ENCODE results near the gene EZR.

The EZR gene

GRCh38 chr6:158850807-158851115, 31.6 kb upstream of the EZR start:
- H3K4me2 ChIP-seq (ENCODE audit: insufficient read depth, low read length): no peak overlapping the region

GRCh38 chr6:158849899-158850806, 31.0 kb upstream of the EZR start:
- Histone ChIP-seq H3K36me3 (ENCODE audit: insufficient read depth, low read length) (no peaks in the 10 kb centered on the region), H3K4me2 (ENCODE audit: insufficient read depth, low read length) (no peak overlapping the region), H3K9ac (ENCODE audit: low read depth, low read length) (no peak overlapping the region), H3K4me3 (ENCODE audit: low read depth in 1 of 2, low read length in 2 of 2) (no peak overlapping the region), H3K27me3 (ENCODE audit: insufficient read depth, low read length, poor library complexity) (no peaks in the 10 kb centered on the region), H3K27ac (ENCODE audit: low read length) (no peak overlapping the region), H4K20me1 (ENCODE audit: insufficient read depth, low read length) (no peaks in the 10 kb centered on the region), H2AFZ (ENCODE audit: low read depth, low read length) (no peak overlapping the region), H3K4me1 (ENCODE audit: insufficient read depth, low read length) (peaks cover 24% of the 10 kb centered on the region), H3K79me2 (ENCODE audit: insufficient read depth, low read length) (no peaks in the 10 kb centered on the region), H3K9me3 (ENCODE audit: insufficient read depth, low read length, severe bottlenecking) (no peaks in the 10 kb centered on the region)
- DNase-seq (no peak), ATAC-seq (ENCODE audit: insufficient read depth, low read depth) (no peak)
- TF ChIP-seq EZH2 (IDR thresholded peaks at IDR 0.05; ENCODE audit: borderline replicate concordance, low read depth, low read length, severe bottlenecking): no peak

More at GRCh38 chr6:158850807-158851115, 31.6 kb upstream of the EZR start:
- no peaks in the 10 kb centered on the region for H3K27me3 ChIP-seq (ENCODE audit: insufficient read depth, low read length, poor library complexity)
- no peaks in the 10 kb centered on the region for H3K9me3 ChIP-seq (ENCODE audit: insufficient read depth, low read length, severe bottlenecking)
- no peak overlapping the region for H2AFZ ChIP-seq (ENCODE audit: low read depth, low read length)
- H3K4me3 ChIP-seq (ENCODE audit: low read depth in 1 of 2, low read length in 2 of 2): no peak overlapping the region
- DNase-seq (no peak), ATAC-seq (ENCODE audit: insufficient read depth, low read depth) (no peak)
- peaks cover 24% of the 10 kb centered on the region for H3K4me1 ChIP-seq (ENCODE audit: insufficient read depth, low read length)
- H3K27ac ChIP-seq (ENCODE audit: low read length): no peak overlapping the region
- no peaks in the 10 kb centered on the region for H3K79me2 ChIP-seq (ENCODE audit: insufficient read depth, low read length)
- no peaks in the 10 kb centered on the region for H4K20me1 ChIP-seq (ENCODE audit: insufficient read depth, low read length)
- H3K9ac ChIP-seq (ENCODE audit: low read depth, low read length): no peak overlapping the region
- H3K36me3 ChIP-seq (ENCODE audit: insufficient read depth, low read length): no peaks in the 10 kb centered on the region
- TF ChIP-seq, protein P1, sequence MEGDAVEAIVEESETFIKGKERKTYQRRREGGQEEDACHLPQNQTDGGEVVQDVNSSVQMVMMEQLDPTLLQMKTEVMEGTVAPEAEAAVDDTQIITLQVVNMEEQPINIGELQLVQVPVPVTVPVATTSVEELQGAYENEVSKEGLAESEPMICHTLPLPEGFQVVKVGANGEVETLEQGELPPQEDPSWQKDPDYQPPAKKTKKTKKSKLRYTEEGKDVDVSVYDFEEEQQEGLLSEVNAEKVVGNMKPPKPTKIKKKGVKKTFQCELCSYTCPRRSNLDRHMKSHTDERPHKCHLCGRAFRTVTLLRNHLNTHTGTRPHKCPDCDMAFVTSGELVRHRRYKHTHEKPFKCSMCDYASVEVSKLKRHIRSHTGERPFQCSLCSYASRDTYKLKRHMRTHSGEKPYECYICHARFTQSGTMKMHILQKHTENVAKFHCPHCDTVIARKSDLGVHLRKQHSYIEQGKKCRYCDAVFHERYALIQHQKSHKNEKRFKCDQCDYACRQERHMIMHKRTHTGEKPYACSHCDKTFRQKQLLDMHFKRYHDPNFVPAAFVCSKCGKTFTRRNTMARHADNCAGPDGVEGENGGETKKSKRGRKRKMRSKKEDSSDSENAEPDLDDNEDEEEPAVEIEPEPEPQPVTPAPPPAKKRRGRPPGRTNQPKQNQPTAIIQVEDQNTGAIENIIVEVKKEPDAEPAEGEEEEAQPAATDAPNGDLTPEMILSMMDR (IDR thresholded peaks at IDR 0.05; ENCODE audit: borderline replicate concordance, extremely low read depth, low read length, poor library complexity, severe bottlenecking): no peak
- TF ChIP-seq EZH2 (IDR thresholded peaks at IDR 0.05; ENCODE audit: borderline replicate concordance, low read depth, low read length, severe bottlenecking): no peak

DNA sequence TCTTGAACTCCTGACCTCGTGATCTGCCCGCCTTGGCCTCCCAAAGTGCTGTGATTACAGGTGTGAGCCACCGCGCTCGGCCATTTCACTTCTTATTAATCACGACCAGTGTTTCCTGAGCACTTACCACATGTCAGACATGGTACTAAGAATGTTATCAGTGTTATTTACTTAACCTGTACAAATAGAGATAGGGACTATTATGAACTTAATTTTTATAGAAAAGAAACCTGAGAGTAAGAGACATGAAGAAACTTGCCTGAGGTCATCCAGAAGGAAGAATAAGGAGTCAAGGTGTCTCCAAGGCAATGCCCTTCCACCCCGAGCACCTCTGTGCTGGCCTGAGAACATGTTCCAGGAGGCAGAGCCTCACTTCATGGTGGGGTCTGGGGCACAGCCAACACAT, 29.3 kb upstream of the EZR start:
- H4K20me1 ChIP-seq (ENCODE audit: insufficient read depth, low read length): no peaks in the 10 kb centered on the region
- H3K4me2 ChIP-seq (ENCODE audit: insufficient read depth, low read length): no peak overlapping the region
- no peaks in the 10 kb centered on the region for H3K36me3 ChIP-seq (ENCODE audit: insufficient read depth, low read length)
- no peak for TF ChIP-seq EZH2 (IDR thresholded peaks at IDR 0.05; ENCODE audit: borderline replicate concordance, low read depth, low read length, severe bottlenecking)
- TF ChIP-seq, protein P1 (IDR thresholded peaks at IDR 0.05; ENCODE audit: borderline replicate concordance, extremely low read depth, low read length, poor library complexity, severe bottlenecking): no peak
- H2AFZ ChIP-seq (ENCODE audit: low read depth, low read length): no peak overlapping the region
- H3K79me2 ChIP-seq (ENCODE audit: insufficient read depth, low read length): no peaks in the 10 kb centered on the region
- H3K27me3 ChIP-seq (ENCODE audit: insufficient read depth, low read length, poor library complexity): no peaks in the 10 kb centered on the region
- no peak overlapping the region for H3K27ac ChIP-seq (ENCODE audit: low read length)
- no peaks in the 10 kb centered on the region for H3K9me3 ChIP-seq (ENCODE audit: insufficient read depth, low read length, severe bottlenecking)
- H3K9ac ChIP-seq (ENCODE audit: low read depth, low read length): no peak overlapping the region
- ATAC-seq (ENCODE audit: insufficient read depth, low read depth) (no peak), DNase-seq (no peak)
- peaks cover 8% of the 10 kb centered on the region for H3K4me1 ChIP-seq (ENCODE audit: insufficient read depth, low read length)
- H3K4me3 ChIP-seq (ENCODE audit: low read depth in 1 of 2, low read length in 2 of 2): no peak overlapping the region

GRCh38 chr6:158847786-158848185, 28.6 kb upstream of the EZR start:
- Histone ChIP-seq H3K9me3 (ENCODE audit: insufficient read depth, low read length, severe bottlenecking) (no peaks in the 10 kb centered on the region), H3K4me3 (ENCODE audit: low read depth in 1 of 2, low read length in 2 of 2) (no peak overlapping the region), H3K27me3 (ENCODE audit: insufficient read depth, low read length, poor library complexity) (no peaks in the 10 kb centered on the region), H3K36me3 (ENCODE audit: insufficient read depth, low read length) (no peaks in the 10 kb centered on the region), H3K27ac (ENCODE audit: low read length) (no peak overlapping the region), H3K9ac (ENCODE audit: low read depth, low read length) (no peak overlapping the region), H3K4me1 (ENCODE audit: insufficient read depth, low read length) (peaks cover under 1% of the 10 kb centered on the region), H3K4me2 (ENCODE audit: insufficient read depth, low read length) (no peak overlapping the region), H2AFZ (ENCODE audit: low read depth, low read length) (no peak overlapping the region), H3K79me2 (ENCODE audit: insufficient read depth, low read length) (no peaks in the 10 kb centered on the region), H4K20me1 (ENCODE audit: insufficient read depth, low read length) (no peaks in the 10 kb centered on the region)
- ATAC-seq (ENCODE audit: insufficient read depth, low read depth) (no peak), DNase-seq (no peak)
- TF ChIP-seq, protein P1 (IDR thresholded peaks at IDR 0.05; ENCODE audit: borderline replicate concordance, extremely low read depth, low read length, poor library complexity, severe bottlenecking): no peak
- TF ChIP-seq EZH2 (IDR thresholded peaks at IDR 0.05; ENCODE audit: borderline replicate concordance, low read depth, low read length, severe bottlenecking): no peak
